GM21447 (cell line): ENCODE results near the gene HOXD10.

Experiments
- ATAC-seq: cut with Tn5 transposase; IDR thresholded peaks from one replicate; pipeline ENCODE4 v1.9.1; 2021; ENCODE audit not compliant: unreplicated experiment

Gene HOXD10

GRCh38 chr2:176095421-176095820 lies 21.2 kb upstream of the HOXD10 start:
- no peak for ATAC-seq

DNA sequence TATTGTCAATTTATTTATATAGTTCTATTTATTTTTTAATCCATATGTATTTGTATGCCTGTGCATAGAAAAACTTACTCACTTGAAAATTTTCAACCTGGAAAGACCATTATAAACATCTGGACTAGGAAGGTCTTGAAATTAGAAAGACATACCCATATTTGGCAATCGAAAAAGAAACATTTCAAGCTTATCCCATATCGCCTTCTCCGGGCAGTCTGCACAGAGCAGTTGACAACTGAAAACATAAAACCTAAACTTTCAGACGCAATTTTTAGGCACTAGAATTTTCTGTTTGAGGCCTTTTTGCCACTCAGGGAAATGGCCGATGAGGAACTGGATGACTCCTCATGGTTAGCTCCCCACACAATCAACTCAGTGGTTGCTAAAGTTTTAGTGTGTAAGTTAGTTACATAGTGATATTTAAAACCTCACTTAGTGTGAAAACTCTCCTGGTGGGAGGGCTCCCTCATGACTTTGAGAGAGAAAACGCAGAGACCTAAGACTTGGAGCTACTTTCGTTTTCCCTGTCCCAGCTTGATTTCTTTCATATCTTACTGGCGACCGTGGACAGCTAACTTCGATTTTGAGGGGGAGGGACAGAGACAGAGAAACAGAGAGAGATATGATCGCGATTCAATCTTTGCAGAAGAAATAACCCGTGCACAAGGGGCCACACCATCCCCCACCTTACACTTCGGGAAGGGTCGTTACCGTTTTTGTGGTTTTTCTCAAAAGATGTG lies 20.2 kb upstream of the HOXD10 start:
- no peak for ATAC-seq

DNA sequence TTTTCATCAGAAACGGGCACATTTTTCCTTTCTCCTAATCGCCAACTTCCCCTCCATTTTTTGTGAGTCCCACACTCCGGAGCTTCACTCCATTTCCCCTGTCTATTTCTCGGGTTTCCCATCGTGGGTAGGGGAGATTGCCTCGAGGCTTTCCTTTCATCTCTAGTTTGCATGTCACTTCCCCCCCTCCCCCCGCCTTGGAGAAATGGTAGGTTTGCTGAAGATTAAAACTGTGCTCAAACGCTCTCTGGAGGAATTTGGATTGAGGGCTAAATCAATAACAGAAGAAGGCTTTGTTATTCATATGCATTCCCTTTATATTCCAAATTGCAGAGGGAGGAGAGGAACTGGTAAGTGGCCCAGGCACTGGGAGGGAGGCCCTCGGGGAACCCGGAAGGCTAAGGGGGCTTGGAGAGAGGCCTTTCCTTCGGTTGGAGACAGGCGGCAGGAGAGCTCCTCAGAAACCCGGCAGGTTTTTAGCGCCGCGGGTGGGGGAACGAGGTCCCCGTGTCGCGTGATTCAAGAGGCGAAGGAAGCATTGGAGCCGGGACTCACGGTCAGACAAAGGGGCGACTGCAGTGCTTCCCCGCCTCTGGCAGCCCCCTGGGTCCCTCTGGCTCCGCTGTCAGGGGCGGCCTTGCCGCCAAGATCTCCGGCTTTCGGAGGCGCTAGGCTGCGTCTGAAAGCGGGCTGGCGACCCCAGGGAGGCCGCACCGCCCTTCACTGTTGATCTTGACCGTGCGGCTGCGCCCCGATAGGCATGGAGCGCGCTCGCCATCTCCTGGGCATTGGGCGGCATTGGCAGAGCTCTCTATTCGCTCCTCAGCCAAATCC lies 19.4 kb upstream of the HOXD10 start:
- no peak for ATAC-seq

DNA sequence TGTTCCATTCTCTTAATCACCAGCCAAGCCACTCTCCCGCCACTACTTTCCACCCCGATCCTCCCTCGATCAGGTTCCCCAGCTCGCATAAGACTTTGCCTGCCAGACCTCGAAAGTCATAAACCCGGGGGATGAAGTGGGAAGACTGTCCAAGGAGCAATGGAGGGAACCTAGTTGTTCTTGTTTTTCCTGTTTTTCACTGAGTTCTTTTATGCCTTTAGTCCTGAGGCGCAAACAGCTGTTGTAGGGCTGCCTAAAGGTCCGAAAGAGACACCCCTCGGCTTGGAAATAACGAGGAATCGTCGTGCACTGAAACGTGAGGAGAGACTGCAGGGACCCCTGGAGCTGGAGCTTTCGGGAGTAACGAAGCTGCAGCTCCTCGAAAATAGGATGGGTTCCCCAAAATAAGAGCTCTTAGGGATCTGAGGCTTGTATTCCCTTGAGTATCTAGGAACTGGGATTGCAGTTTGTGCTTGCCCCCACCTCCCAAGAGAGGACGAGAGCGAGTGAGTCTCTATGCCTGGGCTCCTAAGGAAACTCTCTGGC lies 18.7 kb upstream of the HOXD10 start:
- no peak for ATAC-seq

GRCh38 chr2:176098366-176099158 lies 18.0 kb upstream of the HOXD10 start:
- no peak for ATAC-seq

GRCh38 chr2:176099159-176099727 lies 17.3 kb upstream of the HOXD10 start:
- ATAC-seq, result no peak

- ATAC-seq, result no peak
Measured at GRCh38 chr2:176099728-176100546, 16.6 kb upstream of the HOXD10 start, which contains the start of gene HOXD12. TSS of gene HOXD12 (plus strand) at chr2:176099795. CDS start at chr2:176099802, 7 bp downstream.

DNA sequence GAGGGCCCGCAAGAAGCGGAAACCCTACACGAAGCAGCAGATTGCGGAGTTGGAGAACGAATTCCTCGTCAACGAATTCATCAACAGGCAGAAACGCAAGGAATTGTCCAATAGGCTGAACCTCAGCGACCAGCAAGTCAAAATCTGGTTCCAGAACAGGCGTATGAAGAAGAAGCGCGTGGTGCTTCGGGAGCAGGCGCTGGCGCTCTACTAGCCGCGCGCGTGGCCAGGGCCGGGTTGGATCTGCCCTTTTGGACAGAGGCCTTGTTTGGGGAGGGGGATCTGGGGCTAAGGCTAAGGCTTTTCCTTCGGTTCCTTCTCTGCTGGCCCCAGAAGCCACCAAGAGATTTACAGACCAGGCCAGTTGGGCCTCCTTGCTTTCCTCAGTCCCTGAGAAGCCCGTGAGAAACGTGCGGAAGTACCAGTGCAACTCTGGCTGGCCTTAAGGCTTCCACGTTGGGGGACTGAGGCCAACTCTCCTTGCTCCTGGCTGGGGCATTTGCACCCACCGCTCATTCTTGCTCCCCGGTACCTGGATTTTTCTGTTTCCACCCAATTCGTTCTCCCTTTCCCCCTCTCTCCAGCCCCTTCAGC lies 15.9 kb upstream of the HOXD10 start:
- no peak for ATAC-seq

GRCh38 chr2:176101216-176101830 lies 15.3 kb upstream of the HOXD10 start:
- no peak for ATAC-seq

GRCh38 chr2:176101842-176102241 lies 14.7 kb upstream of the HOXD10 start:
- ATAC-seq, result no peak

GRCh38 chr2:176102309-176102866 lies 14.2 kb upstream of the HOXD10 start:
- no peak for ATAC-seq

- no peak for ATAC-seq
Measured at GRCh38 chr2:176103194-176103593, 13.4 kb upstream of the HOXD10 start.

DNA sequence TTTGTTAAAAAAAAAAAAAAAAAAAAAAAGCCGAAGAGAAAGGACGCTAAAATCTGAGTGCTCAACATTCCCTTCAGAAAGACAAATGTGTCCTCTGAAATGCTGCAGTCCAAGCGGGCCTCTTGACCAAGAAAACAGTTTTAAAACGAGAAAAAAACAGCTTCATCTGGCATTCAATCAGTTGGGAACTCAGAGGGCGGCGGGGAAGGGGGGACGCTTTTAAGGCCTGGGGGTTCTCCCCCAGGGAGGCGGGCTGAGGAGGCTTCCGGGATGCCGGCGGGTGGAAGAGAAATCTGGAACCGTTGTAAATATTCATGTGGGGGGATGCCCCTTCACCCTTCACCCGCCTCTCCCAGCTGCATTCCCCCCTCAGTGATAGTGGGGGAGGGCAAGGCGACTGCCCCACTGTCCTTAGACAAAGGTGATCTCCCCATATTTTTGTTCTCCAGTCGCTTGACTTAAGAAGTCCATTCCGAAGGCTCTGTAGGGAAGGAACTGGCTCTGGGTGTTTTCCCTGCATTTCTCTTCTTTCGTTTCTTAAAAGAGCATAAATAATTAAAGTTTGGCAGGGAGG lies 12.7 kb upstream of the HOXD10 start:
- no peak for ATAC-seq

DNA sequence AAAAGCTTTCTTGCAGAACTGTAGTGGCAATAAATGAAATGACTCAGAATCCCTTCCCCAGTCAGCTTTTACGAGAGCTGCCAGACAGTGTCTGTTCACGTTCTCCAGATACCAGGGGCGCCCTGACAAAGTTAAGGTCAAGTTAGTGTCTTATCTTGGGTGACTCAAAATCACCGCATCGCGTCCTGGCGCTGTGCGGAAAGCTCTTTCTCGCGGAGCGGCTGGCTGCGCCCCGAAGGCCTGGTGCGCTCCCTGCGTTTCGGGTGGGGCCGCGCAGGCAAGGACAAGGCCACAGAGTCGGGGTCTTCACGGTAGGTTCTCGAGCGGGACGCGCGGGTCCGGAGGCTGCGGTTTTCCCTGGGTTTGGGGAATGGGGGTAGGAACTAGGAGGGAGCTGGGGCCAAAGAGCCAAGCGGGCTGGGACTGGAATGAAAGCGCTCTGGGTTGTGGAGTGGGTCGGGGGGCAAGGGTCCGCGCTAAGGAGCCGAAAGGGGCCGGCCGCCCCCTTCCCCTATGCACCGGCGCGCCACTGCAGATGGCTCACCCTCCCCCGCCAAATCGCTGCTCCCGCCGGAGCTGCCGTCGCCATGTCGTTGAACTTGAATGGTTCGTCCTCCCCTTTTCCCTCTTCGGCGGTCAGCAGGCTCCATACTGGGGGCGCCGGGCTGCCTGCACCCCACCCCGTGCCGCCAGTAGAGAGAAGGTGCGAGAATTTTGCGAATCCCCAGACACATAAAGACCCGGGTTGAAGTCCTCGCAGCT lies 12.1 kb upstream of the HOXD10 start:
- no peak for ATAC-seq

DNA sequence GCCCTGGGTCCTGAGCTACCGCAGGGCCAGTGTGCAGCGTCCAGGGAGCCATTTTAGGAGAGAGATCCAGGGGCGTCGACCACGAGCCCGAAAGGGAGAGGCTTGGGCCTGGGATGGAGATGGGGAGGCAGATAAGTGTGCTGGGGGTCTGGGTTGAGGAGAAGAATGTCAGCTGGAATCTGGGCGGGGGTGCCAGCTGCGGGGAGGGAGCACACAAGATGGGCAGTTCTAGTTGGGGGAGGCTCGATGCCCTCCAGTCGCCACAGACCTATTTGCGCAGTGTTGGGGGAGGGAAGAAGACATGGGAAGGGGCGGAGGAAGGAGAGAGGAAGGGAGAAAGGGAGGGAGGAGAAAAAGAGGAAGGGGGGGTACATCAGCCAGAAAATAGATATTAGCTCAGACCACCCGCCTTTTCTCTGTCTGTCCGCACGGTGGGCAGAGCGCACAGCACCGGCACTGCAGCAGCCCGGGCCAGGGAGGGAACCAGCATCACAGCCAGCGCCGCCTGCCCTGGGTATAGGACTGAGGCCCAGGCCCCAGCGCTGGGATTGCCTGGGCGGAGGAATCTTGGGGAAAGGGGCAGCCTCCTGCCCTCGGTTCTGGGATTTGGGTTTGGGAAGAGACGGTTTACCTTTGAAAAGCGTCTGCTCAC lies 11.4 kb upstream of the HOXD10 start:
- no peak for ATAC-seq

- no peak for ATAC-seq
Measured at GRCh38 chr2:176105730-176106580, 10.6 kb upstream of the HOXD10 start.
